Osteoblast (primary cell): ENCODE measurements around the gene CHST11. TPM values are rescaled to one million over a fixed set of nuclear protein-coding genes. Genes with fewer than 3 reads are reported as not detected.

ENCODE experiments used
- DNase-seq: peaks from one replicate; pipeline ENCODE4 v3.0.0; 2011; ENCODE audit warnings: low spot score, mixed read lengths; ENCODE audit not compliant: insufficient read length; ENCODE audit errors: missing footprints
- H2AFZ ChIP-seq: 2 replicates; pipeline ENCODE4 v1.6.0; 2011; ENCODE audit warnings: mild to moderate bottlenecking, low read length
- H3K27ac ChIP-seq: 2 replicates; pipeline ENCODE4 v1.5.1; 2011; ENCODE audit warnings: mild to moderate bottlenecking, low read depth, low read length, moderate library complexity
- H3K27me3 ChIP-seq: 2 replicates; pipeline ENCODE4 v1.6.0; 2012; ENCODE audit warnings: mild to moderate bottlenecking, control low read depth, inconsistent platforms, low read length, moderate library complexity; ENCODE audit not compliant: insufficient read depth
- H3K36me3 ChIP-seq: 2 replicates; pipeline ENCODE4 v1.5.1; 2011; ENCODE audit warnings: mild to moderate bottlenecking, low read length, control low read depth, moderate library complexity; ENCODE audit not compliant: insufficient read depth
- H3K4me1 ChIP-seq: 2 replicates; pipeline ENCODE4 v1.5.1; 2011; ENCODE audit warnings: mild to moderate bottlenecking, low read length, control low read depth, moderate library complexity; ENCODE audit not compliant: insufficient read depth
- H3K4me2 ChIP-seq: 2 replicates; pipeline ENCODE4 v1.6.0; 2011; ENCODE audit warnings: mild to moderate bottlenecking, low read length; ENCODE audit not compliant: insufficient read depth
- H3K4me3 ChIP-seq: fragments of 200-600 bp; sonication (generic); 3 replicates; pipeline ENCODE4 v1.5.1; 2012; ENCODE audit warnings: mild to moderate bottlenecking, low read length, inconsistent platforms; ENCODE audit not compliant: insufficient read depth
- H3K79me2 ChIP-seq: 2 replicates; pipeline ENCODE4 v1.6.0; 2012; ENCODE audit warnings: mild to moderate bottlenecking, low read length, control low read depth, inconsistent platforms; ENCODE audit not compliant: insufficient read depth
- H3K9me3 ChIP-seq: 2 replicates; pipeline ENCODE4 v1.5.1; 2011; ENCODE audit warnings: low read depth, low read length, control low read depth
- H4K20me1 ChIP-seq: 2 replicates; pipeline ENCODE4 v1.6.0; 2012; ENCODE audit warnings: mild to moderate bottlenecking, low read length, control low read depth; ENCODE audit not compliant: insufficient read depth
- CTCF ChIP-seq: IDR thresholded peaks from 2 replicates; pipeline ENCODE4 v1.5.1; 2011; ENCODE audit warnings: mild to moderate bottlenecking, low read depth, low read length, moderate library complexity; ENCODE audit errors: extremely low read depth
- total RNA-seq: library from RNA; depleted of rRNA; stranded (reverse); fragments of >200 nt; gene quantifications from 2 replicates; pipeline ENCODE4 v1.2.3, GENCODE V29; 2012

Gene CHST11
- total RNA-seq, 1 donor: 24.6 TPM

- Histone ChIP-seq H4K20me1 (peaks cover 10% of the 10 kb centered on the region), H3K27me3 (no peaks in the 10 kb centered on the region), H2AFZ (no peak overlapping the region), H3K4me3 (no peak overlapping the region), H3K79me2 (peaks cover 32% of the 10 kb centered on the region), H3K4me2 (no peak overlapping the region), H3K27ac (no peak overlapping the region), H3K9me3 (no peaks in the 10 kb centered on the region), H3K4me1 (peaks cover 25% of the 10 kb centered on the region), H3K36me3 (no peaks in the 10 kb centered on the region)
- no peak for DNase-seq
- TF ChIP-seq CTCF: no peak
These were observed 43.1 kb downstream of the CHST11 start for GRCh38 chr12:104499668-104500332.

GRCh38 chr12:104501115-104501514, 44.4 kb downstream of the CHST11 start:
- Histone ChIP-seq H2AFZ (no peak overlapping the region), H4K20me1 (peaks cover 17% of the 10 kb centered on the region), H3K4me2 (no peak overlapping the region), H3K9me3 (no peaks in the 10 kb centered on the region), H3K36me3 (no peaks in the 10 kb centered on the region), H3K27ac (no peak overlapping the region), H3K79me2 (peaks cover 33% of the 10 kb centered on the region), H3K27me3 (no peaks in the 10 kb centered on the region), H3K4me1 (peaks cover 19% of the 10 kb centered on the region), H3K4me3 (no peak overlapping the region)
- DNase-seq: no peak
- no peak for TF ChIP-seq CTCF

GRCh38 chr12:104501660-104502059, 44.9 kb downstream of the CHST11 start:
- Histone ChIP-seq H4K20me1 (peaks cover 21% of the 10 kb centered on the region), H3K36me3 (no peaks in the 10 kb centered on the region), H3K79me2 (peaks cover 38% of the 10 kb centered on the region), H3K4me2 (no peak overlapping the region), H2AFZ (no peak overlapping the region), H3K4me3 (no peak overlapping the region), H3K9me3 (no peaks in the 10 kb centered on the region), H3K27ac (no peak overlapping the region), H3K4me1 (peaks cover 14% of the 10 kb centered on the region), H3K27me3 (no peaks in the 10 kb centered on the region)
- TF ChIP-seq CTCF: no peak
- DNase-seq: peak; percentile 5

GRCh38 chr12:104502217-104502616, 45.5 kb downstream of the CHST11 start:
- Histone ChIP-seq H3K27ac (no peak overlapping the region), H3K4me1 (peaks cover 13% of the 10 kb centered on the region), H3K27me3 (no peaks in the 10 kb centered on the region), H2AFZ (no peak overlapping the region), H3K9me3 (no peaks in the 10 kb centered on the region), H3K4me2 (no peak overlapping the region), H4K20me1 (peaks cover 21% of the 10 kb centered on the region), H3K36me3 (no peaks in the 10 kb centered on the region), H3K4me3 (no peak overlapping the region), H3K79me2 (peaks cover 39% of the 10 kb centered on the region)
- TF ChIP-seq CTCF: no peak
- DNase-seq: no peak
